PFSK-1 (cell line): ENCODE results near the gene HSPBAP1.

Source experiments
- FOXP2 ChIP-seq: optimal IDR thresholded peaks from 2 replicates; pipeline ENCODE3; 2011; ENCODE audit warnings: borderline replicate concordance, control low read depth, inconsistent platforms; ENCODE audit not compliant: insufficient read depth; ENCODE audit errors: extremely low read length, extremely low read depth
- POLR2AphosphoS5 ChIP-seq: IDR thresholded peaks from 2 replicates; pipeline ENCODE4 v1.6.1; 2012; ENCODE audit warnings: low read depth, mild to moderate bottlenecking, control low read depth, low read length, moderate library complexity
- SIN3A ChIP-seq: IDR thresholded peaks from 2 replicates; pipeline ENCODE4 v1.6.1; 2012; ENCODE audit warnings: mild to moderate bottlenecking, low read length, moderate library complexity, borderline replicate concordance; ENCODE audit not compliant: insufficient read depth
- TAF1 ChIP-seq: IDR thresholded peaks from 2 replicates; pipeline ENCODE4 v1.6.1; 2012; ENCODE audit warnings: low read length, control low read depth, borderline replicate concordance; ENCODE audit not compliant: insufficient read depth
- TF ChIP-seq, protein P1 (sequence below), 2 experiments: IDR thresholded peaks; 2 replicates each; pipeline versions ENCODE4 v1.6.1 to v1.8.0; 2011 to 2012; ENCODE audit warnings: low read depth in 2 of 2, low read length in 2 of 2, control low read depth in 1 of 2, inconsistent platforms in 1 of 2, mild to moderate bottlenecking in 1 of 2, moderate library complexity in 1 of 2; ENCODE audit not compliant: insufficient read depth in 1 of 2

The HSPBAP1 gene

DNA sequence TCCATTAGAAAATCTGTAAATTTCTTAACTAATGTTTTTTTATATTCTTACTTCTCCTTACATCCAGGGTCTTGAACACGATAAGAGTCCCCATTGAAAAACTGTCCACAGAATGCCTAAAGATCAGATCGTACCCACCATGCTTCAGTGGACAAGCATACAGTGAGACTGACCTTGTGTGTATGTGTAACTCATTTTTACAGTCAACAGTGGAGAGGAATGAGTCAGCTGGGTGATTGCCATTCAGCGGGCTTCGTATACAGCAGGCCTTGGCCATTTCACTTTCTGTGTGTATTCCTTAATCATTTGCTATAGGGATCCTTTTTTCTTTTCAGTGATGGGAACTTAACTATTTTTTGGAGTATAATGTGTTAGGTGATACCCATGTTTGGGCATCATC is 102.4 kb downstream of the HSPBAP1 start:
- no peak for TF ChIP-seq POLR2AphosphoS5
- no peak for TF ChIP-seq TAF1
- TF ChIP-seq FOXP2 = no peak
- TF ChIP-seq, protein P1, sequence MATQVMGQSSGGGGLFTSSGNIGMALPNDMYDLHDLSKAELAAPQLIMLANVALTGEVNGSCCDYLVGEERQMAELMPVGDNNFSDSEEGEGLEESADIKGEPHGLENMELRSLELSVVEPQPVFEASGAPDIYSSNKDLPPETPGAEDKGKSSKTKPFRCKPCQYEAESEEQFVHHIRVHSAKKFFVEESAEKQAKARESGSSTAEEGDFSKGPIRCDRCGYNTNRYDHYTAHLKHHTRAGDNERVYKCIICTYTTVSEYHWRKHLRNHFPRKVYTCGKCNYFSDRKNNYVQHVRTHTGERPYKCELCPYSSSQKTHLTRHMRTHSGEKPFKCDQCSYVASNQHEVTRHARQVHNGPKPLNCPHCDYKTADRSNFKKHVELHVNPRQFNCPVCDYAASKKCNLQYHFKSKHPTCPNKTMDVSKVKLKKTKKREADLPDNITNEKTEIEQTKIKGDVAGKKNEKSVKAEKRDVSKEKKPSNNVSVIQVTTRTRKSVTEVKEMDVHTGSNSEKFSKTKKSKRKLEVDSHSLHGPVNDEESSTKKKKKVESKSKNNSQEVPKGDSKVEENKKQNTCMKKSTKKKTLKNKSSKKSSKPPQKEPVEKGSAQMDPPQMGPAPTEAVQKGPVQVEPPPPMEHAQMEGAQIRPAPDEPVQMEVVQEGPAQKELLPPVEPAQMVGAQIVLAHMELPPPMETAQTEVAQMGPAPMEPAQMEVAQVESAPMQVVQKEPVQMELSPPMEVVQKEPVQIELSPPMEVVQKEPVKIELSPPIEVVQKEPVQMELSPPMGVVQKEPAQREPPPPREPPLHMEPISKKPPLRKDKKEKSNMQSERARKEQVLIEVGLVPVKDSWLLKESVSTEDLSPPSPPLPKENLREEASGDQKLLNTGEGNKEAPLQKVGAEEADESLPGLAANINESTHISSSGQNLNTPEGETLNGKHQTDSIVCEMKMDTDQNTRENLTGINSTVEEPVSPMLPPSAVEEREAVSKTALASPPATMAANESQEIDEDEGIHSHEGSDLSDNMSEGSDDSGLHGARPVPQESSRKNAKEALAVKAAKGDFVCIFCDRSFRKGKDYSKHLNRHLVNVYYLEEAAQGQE (IDR thresholded peaks at IDR 0.05; ENCODE audit: insufficient read depth in 1 of 2, low read depth in 2 of 2, low read length in 2 of 2) = no peak
- TF ChIP-seq SIN3A = no peak

DNA sequence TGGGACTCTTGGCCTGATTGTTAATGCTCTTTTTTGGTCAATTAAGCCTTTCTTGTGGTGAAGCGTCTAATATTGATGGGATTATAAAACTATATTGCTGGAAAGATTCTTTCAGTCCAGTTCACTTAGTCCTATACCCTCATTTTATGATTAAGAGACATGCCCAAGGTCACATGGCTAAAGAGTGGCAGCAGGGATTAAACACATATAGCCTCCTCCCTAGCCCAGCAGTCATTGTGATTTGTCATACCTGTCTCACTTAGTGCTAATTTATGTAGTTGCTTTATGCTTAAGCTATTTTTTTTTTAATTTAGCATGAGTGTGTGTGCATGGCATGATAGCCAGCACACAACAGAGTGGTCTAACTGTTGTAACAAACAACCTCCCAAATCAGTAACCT is 103.5 kb downstream of the HSPBAP1 start:
- TF ChIP-seq FOXP2 (no peak), TAF1 (no peak)
